ENCODE results near the gene BORCS6. TPM values are rescaled to one million over a fixed set of nuclear protein-coding genes. Genes with fewer than 3 reads are reported as not detected.

The BORCS6 gene
- total and polyA plus RNA-seq, 2 of the 4 experiments (the other 2 are of a cell fraction) = 2.7 to 3.3 TPM

DNA sequence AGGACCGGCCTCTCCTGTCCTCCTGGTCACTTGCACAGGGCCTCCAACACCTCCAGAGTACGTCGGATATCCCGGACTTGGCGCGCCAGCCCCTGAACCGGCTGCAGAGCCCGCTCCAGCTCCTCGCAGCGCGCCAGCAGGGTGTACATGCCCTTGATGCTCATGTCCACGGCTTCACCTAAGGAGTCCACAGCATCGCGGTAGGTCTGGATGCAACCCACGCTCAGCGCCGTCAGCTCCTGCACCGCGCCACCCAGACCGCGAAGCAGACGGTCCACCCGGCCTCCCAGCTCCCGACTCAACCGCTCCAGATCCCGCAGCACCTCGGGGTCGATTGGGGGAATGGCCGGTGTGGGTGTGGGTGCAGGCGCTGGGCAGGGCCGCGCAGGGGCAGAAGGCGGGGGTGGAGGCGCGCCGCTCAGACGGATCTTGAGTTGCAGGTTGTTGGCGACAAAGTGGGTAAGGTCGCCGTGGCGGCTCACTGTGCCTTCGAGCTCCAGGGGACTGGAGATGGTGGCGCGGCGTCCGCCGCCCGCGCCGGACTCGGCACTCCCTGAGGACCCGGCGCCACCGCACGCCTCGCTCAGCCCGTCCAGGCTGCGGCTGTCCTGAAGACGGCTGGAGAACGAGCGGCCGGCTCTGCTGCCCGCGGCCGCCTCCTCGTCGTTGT lies 804 bp downstream of the BORCS6 start:
- H3K56ac ChIP-seq (ENCODE audit: extremely low read depth, insufficient read depth, low read length) = no peak overlapping the region
- H3K4me2 ChIP-seq (ENCODE audit: low read depth, low read length) = peak overlapping the region; percentile 75
- WGBS, 2 experiments (ENCODE audit: extremely low coverage in 2 of 2, insufficient read length in 1 of 2) = 10% methylated on average over 16 of the region's 67 CpGs; no CpG with 5 or more reads in 1 of the 2 experiments
- peak overlapping the region; percentile 41 for H3K9ac ChIP-seq (ENCODE audit: low read depth, low read length)
- in situ Hi-C loops (cut with MboI; ENCODE audit: low sequenced_read_pairs) (no loop called here), intact Hi-C loops (cut with micrococcal nuclease) (loop anchor here (5.0 kb wide), 1 partner anchor 113 kb away; no protein-coding TSS in a partner anchor), dilution Hi-C loops (cut with HindIII; ENCODE audit: low sequenced_read_pairs, unreplicated experiment) (no loop called here)
- H3K23ac ChIP-seq (ENCODE audit: low read depth, low read length) = peak overlapping the region; percentile 31; the same call in 1 of the 2 replicates
- no peak overlapping the region for H3K18ac ChIP-seq (ENCODE audit: low read depth, low read length)
- H3K14ac ChIP-seq (replicated peaks; ENCODE audit: low read depth, low read length) = no peak overlapping the region
- no peaks in the 10 kb centered on the region for H3K36me3 ChIP-seq (ENCODE audit: control insufficient read depth, insufficient read depth, low read length)
- H2AK5ac ChIP-seq (ENCODE audit: low read depth, low read length) = peak overlapping the region; percentile 69; the same call in 1 of the 2 replicates
- no peak overlapping the region for H2BK120ac ChIP-seq (ENCODE audit: low read depth, low read length)
- H4K91ac ChIP-seq (ENCODE audit: insufficient read depth, low read depth, low read length) = no peak overlapping the region; the same call in 1 of the 2 replicates
- ATAC-seq (ENCODE audit: low read depth) = no peak
- peak overlapping the region; percentile 69 for H3K27ac ChIP-seq (ENCODE audit: insufficient read depth, low read length)
- H3K9me1 ChIP-seq (ENCODE audit: insufficient read depth, low read length) = peaks cover 21% of the 10 kb centered on the region
- DNase-seq = no peak
- H3K79me1 ChIP-seq (ENCODE audit: low read depth in 1 of 2, low read length in 2 of 2) = peaks cover 0 to 21% of the 10 kb centered on the region in 2 experiments; a peak in 2 of 4 replicates
- ChIA-PET POLR2A (ENCODE audit: unreplicated experiment) (interaction anchor here (0.5 kb wide), 1 partner anchor 11 kb away, joined by 4 read pairs; no protein-coding TSS in a partner anchor), CTCF (interaction anchor here (1.5 kb wide), 1 partner anchor 70 kb away, joined by 6 read pairs; no protein-coding TSS in a partner anchor)
- peak overlapping the region; percentile 74 for H3K4me3 ChIP-seq (ENCODE audit: insufficient read depth, low read depth, low read length)
- H4K5ac ChIP-seq (ENCODE audit: low read depth, low read length) = no peak overlapping the region
- H2AFZ ChIP-seq (replicated peaks; ENCODE audit: low read length, poor library complexity) = peak overlapping the region; percentile 97
- peaks cover 22% of the 10 kb centered on the region for H4K20me1 ChIP-seq (ENCODE audit: insufficient read depth, low read length)
- peak overlapping the region; percentile 66 for H2AK9ac ChIP-seq (replicated peaks; ENCODE audit: low read depth, low read length, poor library complexity)
- BruUV-seq (replicated peaks) = no TSS peak
- H4K8ac ChIP-seq (ENCODE audit: low read depth in 2 of 2, low read length in 2 of 2) = peak overlapping the region in 1 of 2 experiments; percentile 50; a peak in 1 of 4 replicates
- peak overlapping the region; percentile 31 for H2BK5ac ChIP-seq (ENCODE audit: low read depth, low read length, poor library complexity, severe bottlenecking)
- peaks cover 13% of the 10 kb centered on the region for H3K4me1 ChIP-seq (ENCODE audit: control insufficient read depth, insufficient read depth, low read length)
- no peak for TF ChIP-seq MAZ (IDR thresholded peaks at IDR 0.05; ENCODE audit: borderline replicate concordance, low read depth, low read length)
- TF ChIP-seq MXI1 (IDR thresholded peaks at IDR 0.05; ENCODE audit: borderline replicate concordance, low read depth, low read length) = 0 out of 2 replicates have a peak, but pooled peaks have one; percentile 6
- H3K4ac ChIP-seq (ENCODE audit: low read depth, low read length) = peak overlapping the region; percentile 24; the same call in 1 of the 2 replicates
- H3K27me3 ChIP-seq (ENCODE audit: control insufficient read depth, insufficient read depth, low read length) = no peaks in the 10 kb centered on the region
- H2BK15ac ChIP-seq (ENCODE audit: low read depth, low read length) = no peak overlapping the region
- H2BK20ac ChIP-seq (ENCODE audit: low read depth, low read length) = no peak overlapping the region
- no peaks in the 10 kb centered on the region for H3K9me3 ChIP-seq (ENCODE audit: control insufficient read depth, insufficient read depth, low read length)

Measured in IMR-90 (cell line).